Measurements from ENCODE around the gene NUP214. TPM values are rescaled to one million over a fixed set of nuclear protein-coding genes. Genes with fewer than 3 reads are reported as not detected.

NUP214 gene
- polyA plus RNA-seq, 1 of the 3 experiments (the other 2 are of a cell fraction): 8.0 TPM

- peak overlapping the region; percentile 96; the same call in 1 of the 2 replicates for H2AFZ ChIP-seq (ENCODE audit: low read depth)
- H3K79me2 ChIP-seq (ENCODE audit: insufficient read depth): no peaks in the 10 kb centered on the region
These were observed 130.4 kb downstream of the NUP214 start for GRCh38 chr9:131255676-131256197.

More at GRCh38 chr9:131255676-131256197, 130.4 kb downstream of the NUP214 start:
- 96% methylated on average over 6 of the region's 8 CpGs for WGBS (ENCODE audit: low lambda C conversion rate)
- peaks cover 9% of the 10 kb centered on the region for H3F3A ChIP-seq (replicated peaks; ENCODE audit: insufficient read depth)
- H3K4me2 ChIP-seq: no peak overlapping the region
- H3K27me3 ChIP-seq (ENCODE audit: insufficient read depth): no peaks in the 10 kb centered on the region
- DNase-seq: no peak
- no peak for TF ChIP-seq MAX (IDR thresholded peaks at IDR 0.05; ENCODE audit: low read depth)
- no peak for TF ChIP-seq POLR2AphosphoS5 (IDR thresholded peaks at IDR 0.05; ENCODE audit: low read depth, low read length)
- no peak for TF ChIP-seq GABPA (IDR thresholded peaks at IDR 0.05; ENCODE audit: low read depth)
- TF ChIP-seq JUND (IDR thresholded peaks at IDR 0.05): no peak
- no peak for TF ChIP-seq FOXM1 (IDR thresholded peaks at IDR 0.05; ENCODE audit: low read depth)
- TF ChIP-seq ELF1 (IDR thresholded peaks at IDR 0.05): no peak
- no peak for TF ChIP-seq EZH2phosphoT487 (IDR thresholded peaks at IDR 0.05; ENCODE audit: borderline replicate concordance, low read depth)
- no peak for TF ChIP-seq TAF1 (IDR thresholded peaks at IDR 0.05; ENCODE audit: borderline replicate concordance, low read depth, low read length)
- TF ChIP-seq MEF2A (IDR thresholded peaks at IDR 0.05; ENCODE audit: borderline replicate concordance, low read depth): no peak
- no peak for TF ChIP-seq USF2 (IDR thresholded peaks at IDR 0.05; ENCODE audit: borderline replicate concordance, low read depth, low read length)
- no peak for TF ChIP-seq RCOR1 (IDR thresholded peaks at IDR 0.05; ENCODE audit: low read length)
- TF ChIP-seq FOXJ3 (CRISPR knock-in tag; IDR thresholded peaks at IDR 0.05): no peak
- no peak for TF ChIP-seq SIN3A (IDR thresholded peaks at IDR 0.05; ENCODE audit: borderline replicate concordance, low read depth, low read length)
- TF ChIP-seq RFX5 (IDR thresholded peaks at IDR 0.05; ENCODE audit: low read length): no peak
- TF ChIP-seq NRF1 (IDR thresholded peaks at IDR 0.05; ENCODE audit: low read depth, low read length): no peak
- TF ChIP-seq REST (IDR thresholded peaks at IDR 0.05; ENCODE audit: low read depth, low read length): no peak
- no peak for TF ChIP-seq SMC3 (IDR thresholded peaks at IDR 0.05; ENCODE audit: low read depth, low read length)
- no peak for TF ChIP-seq CHD2 (IDR thresholded peaks at IDR 0.05; ENCODE audit: low read length, partially characterized antibody)
- no peak for TF ChIP-seq RAD21 (IDR thresholded peaks at IDR 0.05; ENCODE audit: low read length)
- H3K4me1 ChIP-seq (ENCODE audit: control insufficient read depth in 1 of 2, insufficient read depth in 2 of 2, low read depth in 1 of 2, low read length in 1 of 2): peaks cover 5 to 11% of the 10 kb centered on the region in 2 experiments; a peak in 2 of 4 replicates
- ChIA-PET CTCF (interaction anchor here (1.4 to 2.7 kb wide), 2 partner anchors 26 to 80 kb away, joined by 4 to 10 read pairs; no protein-coding TSS in a partner anchor), POLR2A (no interaction called here)
- no peaks in the 10 kb centered on the region for H3K9me2 ChIP-seq
- no peaks in the 10 kb centered on the region for H3K36me3 ChIP-seq (replicated peaks in 1 of 2; ENCODE audit: control insufficient read depth in 1 of 2, insufficient read depth in 2 of 2, low read length in 1 of 2)
- 0 out of 4 replicates have a peak overlapping the region, but pooled peaks of 1 of the 2 experiments have one; percentile 23 for H3K27ac ChIP-seq (ENCODE audit: low read depth in 2 of 2, low read length in 1 of 2)
- no peaks in the 10 kb centered on the region for H3K9me3 ChIP-seq
- no peak overlapping the region for H3K9ac ChIP-seq
- no peak overlapping the region for H3K4me3 ChIP-seq (ENCODE audit: low read depth in 2 of 2, low read length in 1 of 2)
- H4K20me1 ChIP-seq (ENCODE audit: insufficient read depth): no peaks in the 10 kb centered on the region

Measured in SK-N-SH (cell line).